ENCODE results near the gene SMPX. TPM values are rescaled to one million over a fixed set of nuclear protein-coding genes. Genes with fewer than 3 reads are reported as not detected.

SMPX gene
- total RNA-seq, 1 donor from 2014 or later = not detected

DNA sequence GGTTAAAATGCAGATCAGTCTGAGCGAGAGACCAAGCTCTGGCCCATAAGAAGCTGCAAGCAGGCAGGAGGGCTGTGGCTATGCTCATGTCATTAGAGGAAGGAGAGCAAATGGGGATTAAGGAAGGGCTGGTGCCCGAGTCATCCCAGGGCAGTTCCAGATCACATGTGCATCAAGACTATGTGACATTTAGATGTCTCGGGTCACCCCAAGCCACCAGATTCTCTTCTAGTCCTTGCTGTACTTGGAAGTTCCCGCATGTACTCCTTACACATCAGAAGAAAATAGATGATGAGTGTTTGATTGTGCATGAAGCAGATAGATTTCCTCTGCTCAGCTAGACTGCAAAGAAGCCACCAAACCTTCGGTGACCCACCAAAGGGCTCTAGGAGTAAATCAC lies 57.6 kb downstream of the SMPX start:
- Mint-ChIP-seq H3K27ac (ENCODE audit: unreplicated experiment) (no peak overlapping the region), H3K4me1 (ENCODE audit: unreplicated experiment) (no peaks in the 10 kb centered on the region)
- TF ChIP-seq, protein P1, sequence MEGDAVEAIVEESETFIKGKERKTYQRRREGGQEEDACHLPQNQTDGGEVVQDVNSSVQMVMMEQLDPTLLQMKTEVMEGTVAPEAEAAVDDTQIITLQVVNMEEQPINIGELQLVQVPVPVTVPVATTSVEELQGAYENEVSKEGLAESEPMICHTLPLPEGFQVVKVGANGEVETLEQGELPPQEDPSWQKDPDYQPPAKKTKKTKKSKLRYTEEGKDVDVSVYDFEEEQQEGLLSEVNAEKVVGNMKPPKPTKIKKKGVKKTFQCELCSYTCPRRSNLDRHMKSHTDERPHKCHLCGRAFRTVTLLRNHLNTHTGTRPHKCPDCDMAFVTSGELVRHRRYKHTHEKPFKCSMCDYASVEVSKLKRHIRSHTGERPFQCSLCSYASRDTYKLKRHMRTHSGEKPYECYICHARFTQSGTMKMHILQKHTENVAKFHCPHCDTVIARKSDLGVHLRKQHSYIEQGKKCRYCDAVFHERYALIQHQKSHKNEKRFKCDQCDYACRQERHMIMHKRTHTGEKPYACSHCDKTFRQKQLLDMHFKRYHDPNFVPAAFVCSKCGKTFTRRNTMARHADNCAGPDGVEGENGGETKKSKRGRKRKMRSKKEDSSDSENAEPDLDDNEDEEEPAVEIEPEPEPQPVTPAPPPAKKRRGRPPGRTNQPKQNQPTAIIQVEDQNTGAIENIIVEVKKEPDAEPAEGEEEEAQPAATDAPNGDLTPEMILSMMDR (IDR thresholded peaks at IDR 0.05; ENCODE audit: unreplicated experiment) = no peak

DNA sequence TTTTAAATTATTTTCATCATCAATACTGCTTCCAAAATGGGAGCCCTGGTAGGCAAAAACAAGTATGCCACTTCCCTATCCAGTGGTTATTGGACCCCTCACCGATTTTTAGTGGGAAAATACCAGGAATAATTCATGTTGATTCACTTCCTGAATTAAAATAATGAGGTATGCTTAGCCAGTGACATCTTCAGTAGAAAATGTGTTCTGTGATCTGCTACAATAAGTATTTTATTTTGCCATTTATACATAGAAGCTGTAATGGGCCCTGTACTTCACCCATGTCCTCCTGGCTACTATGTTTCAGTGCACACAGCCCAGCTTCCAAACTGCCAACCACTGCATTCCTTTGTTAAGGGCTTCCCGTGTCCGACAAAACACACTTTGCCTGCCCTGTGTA lies 58.8 kb downstream of the SMPX start:
- no peak overlapping the region for H3K27ac Mint-ChIP-seq (ENCODE audit: unreplicated experiment)
- no peaks in the 10 kb centered on the region for H3K36me3 Mint-ChIP-seq (ENCODE audit: low read depth, unreplicated experiment)
- no peaks in the 10 kb centered on the region for H3K27me3 Mint-ChIP-seq (ENCODE audit: unreplicated experiment)
- H3K9me3 Mint-ChIP-seq (ENCODE audit: unreplicated experiment) = no peaks in the 10 kb centered on the region
- H3K4me1 Mint-ChIP-seq (ENCODE audit: unreplicated experiment) = no peaks in the 10 kb centered on the region
- DNase-seq (ENCODE audit: low spot score) = no peak
- TF ChIP-seq, protein P1 (IDR thresholded peaks at IDR 0.05; ENCODE audit: unreplicated experiment) = no peak
- no peak overlapping the region for H3K4me3 Mint-ChIP-seq (ENCODE audit: unreplicated experiment)

More for the DNA sequence above, 57.6 kb downstream of the SMPX start:
- H3K36me3 Mint-ChIP-seq (ENCODE audit: low read depth, unreplicated experiment) = no peaks in the 10 kb centered on the region
- no peak overlapping the region for H3K4me3 Mint-ChIP-seq (ENCODE audit: unreplicated experiment)
- no peaks in the 10 kb centered on the region for H3K9me3 Mint-ChIP-seq (ENCODE audit: unreplicated experiment)
- DNase-seq (ENCODE audit: low spot score) = no peak
- H3K27me3 Mint-ChIP-seq (ENCODE audit: unreplicated experiment) = no peaks in the 10 kb centered on the region

DNA sequence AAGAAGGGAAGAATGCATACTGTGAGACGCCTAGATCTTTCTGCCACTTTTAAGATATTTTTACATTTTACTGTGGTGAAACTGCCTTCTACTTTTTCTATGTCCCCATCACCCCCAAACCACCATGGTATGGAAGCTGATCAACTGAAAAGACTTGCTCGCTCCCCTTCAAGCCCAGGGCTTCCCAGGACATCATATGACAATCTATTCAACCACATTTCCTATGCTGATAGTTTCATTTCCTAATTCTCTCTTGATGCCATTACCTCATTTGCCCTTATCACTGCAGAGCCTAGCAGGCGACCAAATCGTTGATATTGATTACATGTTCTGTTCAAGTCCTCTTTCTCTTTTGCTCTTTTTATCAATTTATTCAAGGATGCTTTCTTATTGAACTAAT lies 59.6 kb downstream of the SMPX start:
- Mint-ChIP-seq H3K27ac (ENCODE audit: unreplicated experiment) (no peak overlapping the region), H3K4me3 (ENCODE audit: unreplicated experiment) (no peak overlapping the region), H3K36me3 (ENCODE audit: low read depth, unreplicated experiment) (no peaks in the 10 kb centered on the region), H3K27me3 (ENCODE audit: unreplicated experiment) (no peaks in the 10 kb centered on the region), H3K9me3 (ENCODE audit: unreplicated experiment) (no peaks in the 10 kb centered on the region), H3K4me1 (ENCODE audit: unreplicated experiment) (no peaks in the 10 kb centered on the region)
- TF ChIP-seq, protein P1 (IDR thresholded peaks at IDR 0.05; ENCODE audit: unreplicated experiment) = no peak
- DNase-seq (ENCODE audit: low spot score) = no peak

DNA sequence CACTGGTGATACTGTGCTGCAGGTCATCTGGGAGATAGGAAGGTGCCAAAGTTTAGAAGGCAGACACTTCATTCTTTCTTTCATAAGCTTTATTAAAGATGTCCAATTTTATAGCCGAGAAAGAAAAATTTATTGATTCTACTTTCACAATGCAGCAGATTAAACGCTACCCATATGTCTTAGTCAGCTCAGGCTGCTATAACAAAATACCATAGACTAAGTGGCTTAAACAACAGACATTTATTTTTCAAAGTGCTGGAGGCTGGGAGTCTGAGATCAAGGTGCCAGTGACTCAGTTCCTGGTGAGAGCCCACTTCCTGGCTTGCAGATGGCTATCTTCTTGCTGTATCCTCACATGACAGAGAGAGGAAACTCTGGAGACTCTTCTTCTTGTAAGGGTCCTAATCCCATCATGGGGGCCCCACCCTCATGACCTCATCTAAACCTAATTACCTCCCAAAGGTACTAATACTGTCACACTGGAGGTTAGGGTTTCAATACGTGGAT lies 66.4 kb downstream of the SMPX start:
- no peaks in the 10 kb centered on the region for H3K9me3 Mint-ChIP-seq (ENCODE audit: unreplicated experiment)
- H3K27me3 Mint-ChIP-seq (ENCODE audit: unreplicated experiment) = no peaks in the 10 kb centered on the region
- TF ChIP-seq, protein P1 (IDR thresholded peaks at IDR 0.05; ENCODE audit: unreplicated experiment) = no peak
- H3K36me3 Mint-ChIP-seq (ENCODE audit: low read depth, unreplicated experiment) = no peaks in the 10 kb centered on the region
- H3K4me3 Mint-ChIP-seq (ENCODE audit: unreplicated experiment) = no peak overlapping the region
- H3K27ac Mint-ChIP-seq (ENCODE audit: unreplicated experiment) = no peak overlapping the region
- H3K4me1 Mint-ChIP-seq (ENCODE audit: unreplicated experiment) = no peaks in the 10 kb centered on the region
- DNase-seq (ENCODE audit: low spot score) = no peak

DNA sequence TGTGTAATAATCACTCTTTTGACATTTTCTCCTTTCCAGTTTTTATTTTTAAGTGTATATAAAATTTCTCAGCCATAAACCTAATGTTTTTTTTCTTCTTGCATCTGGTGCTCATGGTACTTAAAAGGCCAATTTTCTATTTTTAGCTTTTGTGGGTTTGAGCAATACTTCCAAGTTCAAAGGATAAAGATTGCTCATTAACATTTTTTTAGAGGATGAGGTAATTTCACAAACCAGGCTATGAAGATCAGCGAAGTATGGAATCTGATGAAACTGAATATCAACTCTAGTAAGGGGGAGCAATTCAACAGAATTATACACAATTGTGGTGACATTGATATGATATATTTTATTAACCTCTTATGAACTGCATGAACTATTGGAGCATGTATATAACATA lies 74.0 kb downstream of the SMPX start:
- H3K9me3 Mint-ChIP-seq (ENCODE audit: unreplicated experiment) = no peaks in the 10 kb centered on the region
- no peak overlapping the region for H3K27ac Mint-ChIP-seq (ENCODE audit: unreplicated experiment)
- no peaks in the 10 kb centered on the region for H3K36me3 Mint-ChIP-seq (ENCODE audit: low read depth, unreplicated experiment)
- H3K4me1 Mint-ChIP-seq (ENCODE audit: unreplicated experiment) = no peaks in the 10 kb centered on the region
- H3K4me3 Mint-ChIP-seq (ENCODE audit: unreplicated experiment) = no peak overlapping the region
- DNase-seq (ENCODE audit: low spot score) = no peak
- H3K27me3 Mint-ChIP-seq (ENCODE audit: unreplicated experiment) = no peaks in the 10 kb centered on the region
- TF ChIP-seq, protein P1 (IDR thresholded peaks at IDR 0.05; ENCODE audit: unreplicated experiment) = no peak
